ENCODE data around the gene CFAP46. TPM values are rescaled to one million over a fixed set of nuclear protein-coding genes. Genes with fewer than 3 reads are reported as not detected.
"Not testable (repeated sequence)": the region's sequence is repeated elsewhere in the genome, so short reads cannot be mapped to it uniquely, and the experiment has no call there.

CFAP46 gene
- total RNA-seq, 1 donor, result 0.09 TPM

GRCh38 chr10:132970641-132971438, 28.5 kb upstream of the CFAP46 start:
- DNase-seq (ENCODE audit: low read depth), result no peak
- TF ChIP-seq CTCF (IDR thresholded peaks at IDR 0.05; ENCODE audit: insufficient read depth, low read length), result no peak

GRCh38 chr10:132967540-132967939, 25.2 kb upstream of the CFAP46 start:
- no peak overlapping the region for H3K4me3 ChIP-seq (ENCODE audit: low read depth, low read length)
- no peak for TF ChIP-seq CTCF (IDR thresholded peaks at IDR 0.05; ENCODE audit: insufficient read depth, low read length)
- DNase-seq (ENCODE audit: low read depth), result no peak

More at GRCh38 chr10:132970641-132971438, 28.5 kb upstream of the CFAP46 start:
- H3K4me3 ChIP-seq (ENCODE audit: low read depth, low read length), result no peak overlapping the region

- TF ChIP-seq CTCF (IDR thresholded peaks at IDR 0.05; ENCODE audit: insufficient read depth, low read length), result no peak
- no peak overlapping the region for H3K4me3 ChIP-seq (ENCODE audit: low read depth, low read length)
- DNase-seq (ENCODE audit: low read depth), result no peak
Measured at GRCh38 chr10:132965411-132966057, 23.2 kb upstream of the CFAP46 start.

GRCh38 chr10:132964707-132965410, 22.5 kb upstream of the CFAP46 start:
- DNase-seq (ENCODE audit: low read depth); H3K4me3 ChIP-seq (ENCODE audit: low read depth, low read length): not testable (repeated sequence)

- no peak overlapping the region for H3K4me3 ChIP-seq (ENCODE audit: low read depth, low read length)
- no peak for TF ChIP-seq CTCF (IDR thresholded peaks at IDR 0.05; ENCODE audit: insufficient read depth, low read length)
- DNase-seq (ENCODE audit: low read depth), result no peak
Measured at GRCh38 chr10:132964231-132964630, 21.9 kb upstream of the CFAP46 start.

- no peak overlapping the region for H3K4me3 ChIP-seq (ENCODE audit: low read depth, low read length)
- DNase-seq (ENCODE audit: low read depth), result no peak
- no peak for TF ChIP-seq CTCF (IDR thresholded peaks at IDR 0.05; ENCODE audit: insufficient read depth, low read length)
Measured at GRCh38 chr10:132963430-132963960, 21.1 kb upstream of the CFAP46 start.

All from fibroblast of the aortic adventitia (primary cell).